ENCODE data around the gene FBXO24.
A peak's percentile ranks its signal among the peaks of the same experiment; 100 is the strongest.
"Not testable (repeated sequence)": the region's sequence is repeated elsewhere in the genome, so short reads cannot be mapped to it uniquely, and the experiment has no call there.

The FBXO24 gene

DNA sequence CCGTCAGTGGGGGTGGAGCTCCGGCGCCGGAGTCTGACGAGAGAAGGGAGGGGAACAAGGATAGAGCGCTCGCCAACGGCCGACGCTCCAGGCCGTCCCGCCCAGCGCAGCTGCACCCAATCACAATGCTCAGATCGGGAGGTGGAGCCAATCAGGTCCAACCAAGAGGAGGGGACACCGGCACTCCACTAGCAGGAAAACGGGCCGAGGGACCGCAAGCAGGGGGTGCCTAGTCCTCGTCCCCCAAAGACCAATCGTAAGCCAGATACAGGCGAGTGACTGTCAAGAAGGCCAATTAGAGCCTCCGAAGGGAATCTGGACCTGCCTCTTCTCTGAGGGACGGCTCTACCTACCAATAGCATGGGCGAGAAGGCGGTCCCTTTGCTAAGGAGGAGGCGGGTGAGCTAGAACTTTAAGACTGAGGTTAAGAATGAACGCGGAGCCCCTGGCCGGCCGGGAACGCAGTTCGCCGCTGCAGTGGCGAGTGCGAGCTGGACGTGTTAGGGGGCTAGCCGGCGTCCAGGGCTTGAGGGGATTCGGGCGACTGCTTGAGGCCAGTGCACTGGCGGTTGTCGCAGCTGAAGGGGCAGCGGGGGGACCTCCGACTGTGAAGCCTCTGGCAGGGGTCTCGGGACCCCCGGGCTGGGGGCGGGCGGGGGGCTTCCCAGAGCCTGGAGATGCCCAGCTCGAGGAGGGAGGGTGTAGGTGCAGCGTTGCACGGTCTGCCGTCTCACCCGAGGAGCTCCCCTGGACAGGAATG, at the start of gene FBXO24:
Gene FBXO24, plus strand, starts transcription at position 63 of the 760 bp plus-strand sequence. Its CDS starts 298 bp downstream, at position 361.
- peaks cover 3% of the 10 kb centered on the region for H3K36me3 Mint-ChIP-seq (ENCODE audit: low read depth)
- peaks cover 38% of the 10 kb centered on the region for H3K4me1 Mint-ChIP-seq
- ATAC-seq (peak; percentile 89), DNase-seq (peak; percentile 99)
- H3K27me3 Mint-ChIP-seq, result peaks cover 3% of the 10 kb centered on the region
- peak within 1 kb of the TSS; percentile 90 for H3K27ac Mint-ChIP-seq
- no peaks in the 10 kb centered on the region for H3K9me3 Mint-ChIP-seq
- H3K4me3 Mint-ChIP-seq, result peak within 1 kb of the TSS; percentile 98

DNA sequence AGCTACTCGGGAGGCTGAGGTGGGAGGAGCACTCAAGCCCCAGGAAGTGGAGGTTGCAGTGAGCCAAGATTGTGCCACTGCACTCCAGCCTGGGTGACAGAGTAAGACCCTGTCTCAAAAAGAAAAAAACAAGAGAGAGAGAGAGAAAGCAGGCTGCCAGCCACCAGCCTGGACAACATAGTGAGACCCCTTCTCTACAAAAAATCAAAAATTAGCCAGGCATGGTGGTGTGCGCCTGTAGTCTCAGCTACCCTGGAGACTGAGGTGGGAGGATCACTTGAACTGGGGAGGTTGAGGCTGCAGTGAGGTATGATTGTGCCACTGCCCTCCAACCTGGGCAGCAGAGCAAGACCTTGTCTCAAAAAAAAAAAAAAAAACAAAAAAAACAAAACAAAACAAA, 49.4 kb upstream of the FBXO24 start:
- not testable (repeated sequence) for H3K27ac Mint-ChIP-seq

GRCh38 chr7:100538348-100538653, 47.8 kb upstream of the FBXO24 start:
- H3K27ac Mint-ChIP-seq, result peak overlapping the region; percentile 92
- peaks cover 43% of the 10 kb centered on the region for H3K4me1 Mint-ChIP-seq
- H3K4me3 Mint-ChIP-seq, result peak overlapping the region; percentile 95
- ATAC-seq (no peak), DNase-seq (no peak)
- peaks cover 20% of the 10 kb centered on the region for H3K36me3 Mint-ChIP-seq (ENCODE audit: low read depth)
- no peaks in the 10 kb centered on the region for H3K9me3 Mint-ChIP-seq
- H3K27me3 Mint-ChIP-seq, result peaks cover 3% of the 10 kb centered on the region

More for the DNA sequence above, 49.4 kb upstream of the FBXO24 start:
- not testable (repeated sequence) for DNase-seq, H3K4me3 Mint-ChIP-seq, H3K27me3 Mint-ChIP-seq, H3K9me3 Mint-ChIP-seq, ATAC-seq
- Mint-ChIP-seq H3K4me1 (peaks cover 28% of the 10 kb centered on the region), H3K36me3 (ENCODE audit: low read depth) (peaks cover 14% of the 10 kb centered on the region)

DNA sequence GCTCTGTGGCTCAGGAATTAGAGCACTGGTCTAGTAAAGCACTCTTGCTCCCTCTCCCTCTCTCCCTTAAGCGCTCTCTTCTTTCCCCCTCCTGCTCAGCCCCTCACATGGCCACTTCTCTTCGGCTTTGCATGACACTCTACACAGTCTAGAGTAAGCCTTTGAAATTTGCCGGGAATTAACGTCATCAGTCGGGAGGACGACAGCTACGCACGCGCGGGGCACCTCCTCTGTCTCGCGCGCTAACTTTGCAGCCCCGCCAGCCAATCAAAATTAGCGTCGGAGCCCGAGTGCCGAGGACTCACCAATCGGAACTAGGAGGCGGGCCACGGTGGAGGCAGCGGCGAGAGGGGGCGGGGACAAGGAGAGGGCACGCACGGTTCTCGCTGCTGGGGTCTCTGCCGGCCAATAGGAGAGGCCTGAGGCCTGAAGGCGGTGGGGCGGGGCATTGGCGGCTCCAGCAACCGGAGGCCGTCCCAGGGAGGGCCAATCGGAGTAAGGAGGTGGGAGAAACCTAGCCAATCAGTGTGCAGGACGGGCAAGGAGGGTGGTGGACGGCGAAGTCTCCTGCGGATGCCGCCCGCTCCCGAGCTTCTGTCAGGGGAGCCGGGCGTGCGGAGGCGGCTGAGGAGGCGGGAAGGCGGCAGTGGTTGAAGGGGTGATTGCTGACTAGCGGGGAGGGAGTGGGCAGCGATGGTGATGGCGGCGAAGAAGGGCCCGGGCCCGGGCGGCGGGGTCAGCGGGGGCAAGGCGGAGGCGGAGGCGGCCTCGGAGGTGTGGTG, 47.3 kb upstream of the FBXO24 start, which contains the start of gene AGFG2:
Gene AGFG2, plus strand, starts transcription at position 550 of the 782 bp plus-strand sequence. Its CDS starts 144 bp downstream, at position 694.
- peaks cover 3% of the 10 kb centered on the region for H3K27me3 Mint-ChIP-seq
- H3K27ac Mint-ChIP-seq, result peak within 1 kb of the TSS; percentile 92
- H3K36me3 Mint-ChIP-seq (ENCODE audit: low read depth), result peaks cover 20% of the 10 kb centered on the region
- DNase-seq (peak; percentile 100), ATAC-seq (peak; percentile 96)
- H3K4me1 Mint-ChIP-seq, result peaks cover 48% of the 10 kb centered on the region
- peak within 1 kb of the TSS; percentile 95 for H3K4me3 Mint-ChIP-seq
- H3K9me3 Mint-ChIP-seq, result no peaks in the 10 kb centered on the region

- peaks cover 23% of the 10 kb centered on the region for H3K36me3 Mint-ChIP-seq (ENCODE audit: low read depth)
- DNase-seq, result no peak
- peaks cover 55% of the 10 kb centered on the region for H3K4me1 Mint-ChIP-seq
- H3K9me3 Mint-ChIP-seq, result no peaks in the 10 kb centered on the region
- peak overlapping the region; percentile 92 for H3K27ac Mint-ChIP-seq
- ATAC-seq, result no peak
- H3K27me3 Mint-ChIP-seq, result peaks cover 3% of the 10 kb centered on the region
- peak overlapping the region; percentile 95 for H3K4me3 Mint-ChIP-seq
Observed at GRCh38 chr7:100539436-100540006, 46.6 kb upstream of the FBXO24 start.

DNA sequence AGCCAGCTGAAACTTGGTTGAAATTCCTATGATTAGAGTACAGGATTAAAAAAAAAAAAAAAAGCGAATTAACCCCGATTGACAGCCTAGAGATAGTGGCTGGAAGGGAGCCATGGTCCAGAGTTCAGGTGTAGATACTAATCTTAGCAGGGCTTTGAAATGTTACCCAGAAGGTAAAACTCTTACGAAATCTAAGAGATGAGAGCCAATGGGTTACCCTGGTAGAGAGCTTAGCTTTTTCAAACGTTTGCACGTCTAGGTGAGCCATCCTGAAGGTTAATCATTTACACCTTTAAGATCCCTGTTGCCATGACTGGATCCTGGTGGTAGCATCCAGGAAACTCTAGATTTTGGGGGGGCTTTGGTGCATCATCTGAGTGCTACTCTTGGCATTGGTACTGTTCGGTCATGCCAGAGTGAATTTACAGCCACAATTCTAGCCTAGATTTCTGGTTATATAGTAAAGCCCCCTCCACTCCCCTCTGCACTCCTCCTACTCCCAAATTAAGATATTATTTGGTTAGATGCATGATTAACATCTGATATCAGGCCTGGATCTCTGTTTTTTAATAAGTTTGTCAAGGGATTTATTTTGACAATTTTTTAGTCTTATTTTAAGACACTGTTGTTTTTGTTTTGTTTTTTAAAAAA, 45.9 kb upstream of the FBXO24 start:
- H3K27ac Mint-ChIP-seq, result peak overlapping the region; percentile 75
- peaks cover 62% of the 10 kb centered on the region for H3K4me1 Mint-ChIP-seq
- H3K27me3 Mint-ChIP-seq, result peaks cover 3% of the 10 kb centered on the region
- peak overlapping the region; percentile 95 for H3K4me3 Mint-ChIP-seq
- no peaks in the 10 kb centered on the region for H3K9me3 Mint-ChIP-seq
- no peak for ATAC-seq
- DNase-seq, result no peak
- H3K36me3 Mint-ChIP-seq (ENCODE audit: low read depth), result peaks cover 24% of the 10 kb centered on the region

DNA sequence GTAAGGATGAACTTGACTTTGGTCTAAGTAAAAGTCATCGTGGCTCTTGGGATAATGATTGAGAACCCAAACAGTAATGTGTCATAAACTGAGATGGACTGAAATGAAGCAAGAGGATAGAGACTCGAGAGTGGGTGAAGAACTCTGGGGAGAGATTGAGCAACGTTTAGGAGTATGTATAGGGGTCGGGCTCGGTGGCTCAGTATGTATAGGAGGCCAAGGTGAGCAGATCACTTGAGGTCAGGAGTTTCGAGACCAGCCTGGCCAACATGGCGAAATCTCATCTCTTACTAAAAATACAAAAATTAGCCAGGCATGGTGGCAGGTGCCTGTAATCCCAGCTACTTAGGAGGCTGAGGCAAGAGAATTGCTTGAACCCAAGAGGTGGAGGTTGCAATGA, 44.8 kb upstream of the FBXO24 start:
- H3K27me3 Mint-ChIP-seq, DNase-seq, ATAC-seq, H3K9me3 Mint-ChIP-seq: not testable (repeated sequence)
- Mint-ChIP-seq H3K27ac (peak overlapping the region; percentile 74), H3K4me1 (peaks cover 72% of the 10 kb centered on the region), H3K36me3 (ENCODE audit: low read depth) (peaks cover 26% of the 10 kb centered on the region), H3K4me3 (peak overlapping the region; percentile 95)

DNA sequence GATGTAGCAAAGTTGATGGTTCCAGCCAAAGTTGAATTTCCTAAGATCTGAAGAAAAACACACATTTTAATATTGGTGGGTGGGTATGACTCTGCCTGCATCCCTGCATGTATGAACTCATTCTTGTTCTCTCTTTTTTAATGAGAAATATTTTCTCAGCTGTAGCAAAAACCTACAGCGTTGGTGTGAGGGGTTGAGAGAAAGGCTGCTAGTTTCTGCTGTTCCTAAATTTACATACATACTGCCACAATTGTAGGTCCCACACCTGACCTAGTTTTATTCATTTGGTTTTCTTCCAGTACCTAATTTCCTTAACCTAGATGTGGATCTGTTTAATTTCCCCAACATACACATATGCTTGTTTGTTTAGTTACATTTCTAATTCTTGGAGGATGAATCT, 42.5 kb upstream of the FBXO24 start:
- peaks cover 3% of the 10 kb centered on the region for H3K27me3 Mint-ChIP-seq
- H3K4me1 Mint-ChIP-seq, result peaks cover 90% of the 10 kb centered on the region
- peaks cover 32% of the 10 kb centered on the region for H3K36me3 Mint-ChIP-seq (ENCODE audit: low read depth)
- H3K4me3 Mint-ChIP-seq, result peak overlapping the region; percentile 95
- peak overlapping the region; percentile 99 for H3K27ac Mint-ChIP-seq
- no peak for DNase-seq
- H3K9me3 Mint-ChIP-seq, result no peaks in the 10 kb centered on the region
- no peak for ATAC-seq

- H3K36me3 Mint-ChIP-seq (ENCODE audit: low read depth), result peaks cover 32% of the 10 kb centered on the region
- no peak for DNase-seq
- H3K4me3 Mint-ChIP-seq, result peak overlapping the region; percentile 95
- no peaks in the 10 kb centered on the region for H3K27me3 Mint-ChIP-seq
- no peaks in the 10 kb centered on the region for H3K9me3 Mint-ChIP-seq
- no peak for ATAC-seq
- peak overlapping the region; percentile 99 for H3K27ac Mint-ChIP-seq
- peaks cover 92% of the 10 kb centered on the region for H3K4me1 Mint-ChIP-seq
Observed at GRCh38 chr7:100544386-100544785, 41.7 kb upstream of the FBXO24 start.

DNA sequence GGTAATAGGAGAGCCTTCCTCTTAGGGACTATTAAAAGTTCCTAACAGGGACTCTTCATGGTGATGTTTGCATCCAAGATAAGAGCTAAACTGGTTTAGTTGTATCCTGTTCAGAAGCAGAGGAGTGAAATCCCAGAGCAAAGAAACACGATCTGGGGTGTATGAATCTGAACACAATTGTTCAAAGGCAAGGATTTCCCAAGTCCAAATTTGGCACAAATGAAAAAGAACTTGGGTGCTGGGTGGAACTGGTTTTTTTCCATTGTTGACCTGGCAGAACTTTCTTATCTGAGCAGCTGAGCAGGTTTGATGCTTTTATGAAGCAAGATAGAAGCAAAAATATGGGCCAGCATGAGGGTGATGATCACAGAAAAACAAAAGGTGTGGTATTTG, 41.2 kb upstream of the FBXO24 start:
- Mint-ChIP-seq H3K9me3 (no peaks in the 10 kb centered on the region), H3K4me3 (peak overlapping the region; percentile 95), H3K36me3 (ENCODE audit: low read depth) (peaks cover 32% of the 10 kb centered on the region), H3K27me3 (no peaks in the 10 kb centered on the region), H3K27ac (peak overlapping the region; percentile 99), H3K4me1 (peaks cover 94% of the 10 kb centered on the region)
- ATAC-seq (no peak), DNase-seq (no peak)

DNA sequence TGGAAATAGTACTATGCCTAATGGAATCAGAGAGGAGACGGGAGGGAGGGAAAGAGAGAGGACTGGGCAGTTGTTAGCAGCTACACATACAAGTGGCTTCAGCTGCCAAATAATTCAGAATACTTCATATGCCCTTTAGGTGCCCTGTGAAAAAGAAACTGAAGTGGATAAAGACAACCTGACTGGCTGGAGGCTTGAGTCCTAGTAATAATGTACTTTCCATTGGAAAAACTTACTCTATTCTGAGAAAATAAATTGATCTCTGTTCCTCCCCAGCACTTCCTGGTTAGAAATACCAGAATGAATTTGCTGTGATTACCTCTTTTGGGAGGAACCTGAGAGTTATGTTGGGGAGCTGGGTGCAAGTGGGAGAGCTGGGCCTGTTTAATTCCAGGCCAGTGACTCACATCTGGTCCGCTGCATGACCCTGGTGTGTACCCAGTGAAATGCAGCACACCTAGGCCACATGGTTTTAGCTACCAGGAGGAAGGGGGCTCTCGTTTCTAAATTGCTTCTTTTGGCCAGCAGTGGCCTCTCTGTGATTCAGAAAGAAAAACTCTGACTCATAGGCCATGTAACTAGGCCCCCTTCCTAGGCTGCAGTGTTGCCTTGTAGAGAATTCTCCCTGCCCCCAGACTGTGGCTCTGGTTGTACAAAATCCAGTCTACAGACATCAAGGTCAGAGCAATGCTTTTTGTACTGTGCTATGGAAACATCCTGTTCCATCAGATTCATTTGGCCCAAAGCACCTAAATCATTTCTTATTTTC, 40.6 kb upstream of the FBXO24 start:
- DNase-seq, result peak; percentile 68
- no peaks in the 10 kb centered on the region for H3K27me3 Mint-ChIP-seq

GRCh38 chr7:100546129-100546925, 39.8 kb upstream of the FBXO24 start:
- H3K4me3 Mint-ChIP-seq, result peak overlapping the region; percentile 95
- H3K27me3 Mint-ChIP-seq, result no peaks in the 10 kb centered on the region
- peak; percentile 37 for ATAC-seq
- no peaks in the 10 kb centered on the region for H3K9me3 Mint-ChIP-seq
- no peak for DNase-seq
- H3K36me3 Mint-ChIP-seq (ENCODE audit: low read depth), result peaks cover 35% of the 10 kb centered on the region
- H3K4me1 Mint-ChIP-seq, result peaks cover 92% of the 10 kb centered on the region
- peak overlapping the region; percentile 99 for H3K27ac Mint-ChIP-seq

More for the DNA sequence above, 40.6 kb upstream of the FBXO24 start:
- Mint-ChIP-seq H3K9me3 (no peaks in the 10 kb centered on the region), H3K4me1 (peaks cover 95% of the 10 kb centered on the region), H3K36me3 (ENCODE audit: low read depth) (peaks cover 37% of the 10 kb centered on the region), H3K4me3 (peak overlapping the region; percentile 95), H3K27ac (peak overlapping the region; percentile 99)
- peak; percentile 83 for ATAC-seq
